ENCODE data around the gene TSEN54.

Gene TSEN54

GRCh38 chr17:75508931-75509361 lies 7.4 kb upstream of the TSEN54 start:
- TF ChIP-seq CTCF (conservative IDR thresholded peaks at IDR 0.05; ENCODE audit: control insufficient read depth, insufficient read depth, low read depth, low read length), result no peak
- H3K4me3 ChIP-seq (ENCODE audit: control insufficient read depth, low read depth, low read length), result no peak overlapping the region
- DNase-seq (ENCODE audit: low read depth), result no peak

- no peak overlapping the region for H3K4me3 ChIP-seq (ENCODE audit: control insufficient read depth, low read depth, low read length)
- TF ChIP-seq CTCF (conservative IDR thresholded peaks at IDR 0.05; ENCODE audit: control insufficient read depth, insufficient read depth, low read depth, low read length), result no peak
- DNase-seq (ENCODE audit: low read depth), result no peak
These were observed 6.6 kb upstream of the TSEN54 start for GRCh38 chr17:75509528-75510258.

- no peak for DNase-seq (ENCODE audit: low read depth)
- no peak overlapping the region for H3K4me3 ChIP-seq (ENCODE audit: control insufficient read depth, low read depth, low read length)
- TF ChIP-seq CTCF (conservative IDR thresholded peaks at IDR 0.05; ENCODE audit: control insufficient read depth, insufficient read depth, low read depth, low read length), result no peak
These were observed 5.1 kb upstream of the TSEN54 start for GRCh38 chr17:75511270-75511609.

- no peak for TF ChIP-seq CTCF (conservative IDR thresholded peaks at IDR 0.05; ENCODE audit: control insufficient read depth, insufficient read depth, low read depth, low read length)
- no peak for DNase-seq (ENCODE audit: low read depth)
- H3K4me3 ChIP-seq (ENCODE audit: control insufficient read depth, low read depth, low read length), result no peak overlapping the region
These were observed 4.4 kb upstream of the TSEN54 start for GRCh38 chr17:75511610-75512575.

- no peak overlapping the region for H3K4me3 ChIP-seq (ENCODE audit: control insufficient read depth, low read depth, low read length)
- TF ChIP-seq CTCF (conservative IDR thresholded peaks at IDR 0.05; ENCODE audit: control insufficient read depth, insufficient read depth, low read depth, low read length), result no peak
- DNase-seq (ENCODE audit: low read depth), result peak; percentile 46
These were observed 3.2 kb upstream of the TSEN54 start for GRCh38 chr17:75512926-75513640.

GRCh38 chr17:75513641-75514000 lies 2.7 kb upstream of the TSEN54 start:
- no peak overlapping the region for H3K4me3 ChIP-seq (ENCODE audit: control insufficient read depth, low read depth, low read length)
- no peak for DNase-seq (ENCODE audit: low read depth)
- TF ChIP-seq CTCF (conservative IDR thresholded peaks at IDR 0.05; ENCODE audit: control insufficient read depth, insufficient read depth, low read depth, low read length), result no peak

Measured in fibroblast of mammary gland (primary cell).